Stimulated activated CD8-positive, alpha-beta memory T cell treated with anti-CD3 and anti-CD28 coated beads, Interleukin-7, amount 100 ng/mL, for 24 hours (primary cell): ENCODE measurements around the gene KIAA1671.

Experiments
- DNase-seq: peaks from one replicate; pipeline ENCODE4 v3.0.0-alpha.2; 2020; ENCODE audit warnings: low read depth

The KIAA1671 gene

DNA sequence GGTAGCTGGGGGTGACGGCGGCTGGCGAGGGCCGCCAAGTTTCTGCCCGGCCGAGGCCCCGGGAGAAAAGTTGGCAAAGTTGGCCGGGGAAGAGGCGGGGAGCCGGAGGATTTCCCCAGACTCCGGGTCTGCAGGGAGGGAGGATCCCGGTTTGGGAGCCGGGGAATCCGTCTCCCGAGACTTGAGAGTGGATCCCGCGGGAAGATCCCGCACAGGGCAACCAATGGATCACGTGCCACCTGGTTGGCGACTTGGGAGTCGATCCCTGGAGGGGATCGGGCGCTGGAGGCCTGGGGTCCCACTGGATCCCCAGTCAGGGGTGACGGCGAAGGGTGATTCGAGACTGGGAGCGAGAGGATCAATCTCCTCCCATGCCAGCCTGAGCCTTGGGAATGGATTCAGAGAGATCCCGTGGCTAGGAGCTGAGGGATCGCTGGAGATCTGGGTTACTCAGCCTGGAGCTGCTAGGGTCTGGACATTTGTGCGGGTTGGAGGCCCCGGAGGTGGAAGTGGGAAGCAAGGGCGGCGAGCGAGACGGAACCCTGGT, 394 bp downstream of the KIAA1671 start:
- no peak for DNase-seq

DNA sequence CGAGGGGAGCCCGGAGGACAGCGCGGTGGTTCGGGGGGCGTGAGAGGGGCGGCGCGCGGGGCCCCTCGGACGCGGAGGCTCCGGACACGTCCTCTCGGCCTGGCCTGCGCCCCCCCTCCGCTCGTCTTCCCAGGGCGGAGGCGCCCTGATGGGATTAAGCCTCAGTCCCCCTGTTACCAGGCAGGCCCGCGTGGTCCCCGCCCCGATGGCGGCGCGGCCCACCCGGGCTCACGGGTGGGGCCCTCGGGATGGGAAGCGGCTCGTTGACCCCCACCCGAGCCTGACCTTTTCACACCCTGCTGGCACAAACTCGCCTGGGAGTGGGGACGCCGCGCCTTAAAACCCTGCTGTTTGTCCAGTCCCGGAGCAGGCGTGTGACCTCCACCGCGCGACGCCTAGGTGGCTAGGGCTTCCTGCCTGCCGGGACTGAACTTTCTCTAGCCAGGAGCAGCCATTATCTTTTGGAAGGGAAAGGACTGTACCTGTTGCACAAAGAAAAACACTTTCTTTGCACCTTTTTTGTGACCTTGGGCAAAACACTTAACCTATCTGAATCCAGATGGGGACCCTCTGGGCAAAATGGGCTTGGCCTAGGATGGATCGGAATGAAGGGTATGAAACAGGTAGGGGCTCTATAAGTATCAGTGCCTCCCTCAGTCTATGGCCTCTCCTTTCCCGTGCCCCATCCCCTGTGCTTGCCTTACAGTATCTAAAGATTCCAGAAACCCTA, 1.0 kb downstream of the KIAA1671 start:
- DNase-seq: no peak

DNA sequence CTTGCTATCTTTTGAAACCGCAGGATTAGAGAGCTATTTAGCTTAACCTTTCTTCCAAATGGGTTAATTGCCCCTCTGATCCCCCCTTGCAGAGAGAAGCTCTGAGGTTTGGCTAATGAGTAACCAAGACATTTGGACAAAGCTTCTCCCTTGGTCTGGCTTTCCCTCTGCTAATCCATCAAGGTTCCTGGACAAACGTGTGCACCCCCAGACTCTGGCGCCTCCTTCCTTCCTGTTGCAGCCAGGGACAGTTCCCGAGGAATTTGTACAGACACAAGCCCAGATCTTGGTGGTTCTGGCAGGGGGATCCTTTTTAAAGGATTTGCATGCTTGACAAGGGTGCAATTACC, 1.6 kb downstream of the KIAA1671 start:
- DNase-seq: no peak

DNA sequence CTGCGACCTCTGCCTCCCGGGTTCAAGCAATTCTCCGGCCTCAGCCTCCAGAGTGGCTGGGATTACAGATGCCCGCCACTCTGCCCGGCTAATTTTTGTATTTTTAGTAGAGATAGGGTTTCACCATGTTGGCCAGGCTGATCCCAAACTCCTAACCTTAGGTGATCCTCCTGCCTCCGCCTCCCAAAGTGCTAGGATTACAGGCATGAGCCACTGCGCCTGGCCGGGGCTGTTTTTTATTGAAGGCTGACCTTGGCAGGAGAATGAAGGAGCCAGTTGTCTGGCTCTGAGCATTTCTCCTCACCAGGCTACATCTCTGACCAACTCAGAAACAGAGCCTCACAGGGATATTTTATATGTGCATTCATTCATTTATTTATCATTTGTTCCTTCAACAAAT, 2.3 kb downstream of the KIAA1671 start:
- no peak for DNase-seq

DNA sequence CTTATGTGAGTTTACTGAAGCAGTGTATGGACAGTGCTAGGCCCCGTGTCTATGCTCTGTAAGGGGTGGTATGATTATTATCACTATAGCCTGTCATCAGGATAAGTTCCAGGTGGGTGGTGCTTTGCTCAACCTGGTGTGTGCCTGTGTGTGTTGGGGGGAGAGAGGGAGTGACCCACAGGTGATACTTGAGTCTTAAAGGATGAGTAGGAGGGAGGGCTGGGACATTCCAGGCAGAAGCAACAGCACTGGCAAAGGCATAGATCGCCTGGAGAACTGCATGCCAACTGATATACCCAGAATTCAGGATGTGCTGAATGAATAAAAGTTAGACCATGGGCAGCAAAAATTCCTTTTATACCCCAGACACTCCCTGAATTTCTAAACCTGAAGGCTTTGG, 4.5 kb downstream of the KIAA1671 start:
- DNase-seq: no peak

DNA sequence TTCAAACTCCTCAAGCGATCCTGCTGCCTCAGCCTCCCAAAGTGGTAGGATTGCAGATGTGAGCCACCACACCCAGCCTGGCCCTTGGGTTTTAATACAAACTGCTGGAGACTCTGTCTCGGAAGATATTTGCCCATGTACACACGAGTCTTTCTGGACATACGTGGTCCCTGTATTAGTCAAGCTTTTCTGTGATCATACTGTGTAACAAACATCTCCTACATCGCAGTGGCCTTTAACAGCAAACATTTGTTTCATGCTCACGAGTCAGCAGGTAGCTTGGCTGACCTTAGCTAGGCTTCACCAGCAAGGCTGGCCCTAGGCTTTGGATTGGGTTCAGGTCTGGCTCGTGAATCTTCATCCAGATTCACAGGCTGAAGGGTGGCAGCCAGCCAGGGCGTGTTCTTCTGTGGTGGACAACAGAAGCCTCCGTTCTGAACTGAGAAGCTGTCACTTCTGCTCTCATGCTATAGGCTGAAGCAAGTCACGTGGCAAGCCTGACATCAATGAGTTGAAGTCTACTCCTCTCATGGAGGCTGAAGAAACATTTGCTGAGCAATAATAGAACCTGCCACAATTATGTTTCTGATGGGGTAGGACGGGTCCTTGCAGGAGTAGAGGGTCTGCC, 8.8 kb downstream of the KIAA1671 start:
- DNase-seq: no peak

DNA sequence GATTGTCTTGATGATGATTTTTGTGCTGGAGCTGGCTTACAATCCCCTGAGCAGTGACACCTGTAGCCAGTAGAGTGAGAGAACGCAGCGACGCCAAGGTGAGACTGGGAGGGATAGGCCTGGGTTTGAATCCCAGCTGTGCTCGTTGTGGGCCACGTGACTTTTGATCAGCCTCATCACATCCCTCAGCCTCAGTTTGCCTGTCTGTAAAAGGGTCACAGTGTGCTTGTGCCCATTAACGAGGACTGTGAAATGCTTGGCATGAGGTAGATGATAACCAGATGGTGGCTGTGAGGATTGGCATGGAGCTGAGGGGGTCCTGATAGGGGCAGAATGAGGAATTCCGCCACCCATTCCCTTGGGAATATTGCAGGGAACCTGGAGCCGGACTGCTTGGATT, 9.6 kb downstream of the KIAA1671 start:
- DNase-seq: no peak

DNA sequence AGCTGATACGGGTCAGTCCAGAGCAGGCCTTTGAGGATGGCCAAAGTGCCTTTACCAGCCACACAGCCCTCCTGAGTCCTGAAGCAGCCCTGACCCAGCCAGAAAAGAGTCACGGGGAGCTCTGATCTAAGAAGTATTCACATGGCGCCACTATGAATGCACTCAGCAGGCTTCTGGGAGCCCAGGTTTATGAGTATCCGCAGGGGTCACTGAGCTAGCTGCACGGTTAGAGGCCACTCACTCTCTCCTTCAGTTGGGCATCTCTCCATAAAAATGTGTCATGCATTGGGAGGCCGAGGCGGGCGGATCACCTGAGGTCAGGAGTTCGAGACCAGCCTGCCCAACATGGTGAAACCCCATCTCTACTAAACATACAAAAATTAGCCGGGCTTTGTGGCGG, 10.3 kb downstream of the KIAA1671 start:
- no peak for DNase-seq

DNA sequence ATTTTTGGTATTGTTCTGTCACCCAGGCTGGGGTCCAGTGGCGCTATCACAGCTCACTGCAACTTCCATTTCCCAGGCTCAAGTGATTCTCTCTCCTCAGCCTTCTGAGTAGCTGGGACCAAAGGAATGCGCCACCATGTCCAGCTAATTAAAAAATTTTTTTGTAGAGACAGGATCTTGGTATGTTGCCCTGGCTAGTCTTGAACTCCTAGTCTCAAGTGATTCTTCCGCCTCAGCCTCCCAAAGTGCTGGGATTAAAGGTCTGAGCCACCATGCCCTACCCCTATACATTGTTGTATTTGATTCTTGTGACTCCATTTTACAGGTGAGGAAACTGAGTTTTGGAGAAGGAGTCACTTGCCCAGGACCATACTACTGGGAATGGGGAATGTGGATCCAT, 11.9 kb downstream of the KIAA1671 start:
- no peak for DNase-seq

DNA sequence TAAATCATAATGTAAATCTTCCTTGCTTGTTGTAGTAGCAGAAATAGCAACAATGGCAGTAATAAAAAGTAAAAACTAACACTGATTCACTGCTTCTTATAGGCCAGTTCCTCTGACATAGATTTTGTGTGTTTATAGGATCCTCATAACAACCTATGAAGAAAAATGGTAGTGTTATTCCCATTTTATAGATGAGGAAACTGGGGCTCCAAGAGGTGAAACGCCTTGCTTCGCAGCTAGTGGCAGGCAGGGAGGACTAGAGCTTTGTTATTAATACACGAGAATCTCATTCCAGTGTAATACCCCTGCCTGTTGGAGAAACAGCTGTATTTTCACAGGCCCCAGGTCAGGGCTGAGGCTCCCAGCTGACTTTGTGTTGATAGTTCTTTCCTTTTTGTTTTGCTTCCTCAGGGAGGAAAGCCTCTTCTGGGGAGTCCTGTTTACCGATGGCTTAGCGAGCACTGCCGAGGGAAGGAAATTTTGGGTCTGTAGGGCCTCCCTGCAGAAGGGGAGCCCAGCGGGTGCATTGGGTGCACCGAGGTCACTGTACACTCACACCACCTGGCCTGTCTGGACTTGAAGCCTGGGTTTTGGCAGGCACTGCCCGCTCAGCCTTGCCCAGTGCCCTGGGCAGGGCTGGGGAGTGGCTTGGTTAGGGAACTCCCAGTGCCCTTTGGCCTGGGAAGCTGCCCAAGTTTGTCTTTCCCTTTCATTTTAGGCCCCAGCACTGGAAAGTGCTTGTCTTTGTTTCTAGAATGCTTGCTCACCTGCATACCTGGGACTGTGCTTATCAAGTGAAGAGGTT, 13.5 kb downstream of the KIAA1671 start:
- DNase-seq: no peak

DNA sequence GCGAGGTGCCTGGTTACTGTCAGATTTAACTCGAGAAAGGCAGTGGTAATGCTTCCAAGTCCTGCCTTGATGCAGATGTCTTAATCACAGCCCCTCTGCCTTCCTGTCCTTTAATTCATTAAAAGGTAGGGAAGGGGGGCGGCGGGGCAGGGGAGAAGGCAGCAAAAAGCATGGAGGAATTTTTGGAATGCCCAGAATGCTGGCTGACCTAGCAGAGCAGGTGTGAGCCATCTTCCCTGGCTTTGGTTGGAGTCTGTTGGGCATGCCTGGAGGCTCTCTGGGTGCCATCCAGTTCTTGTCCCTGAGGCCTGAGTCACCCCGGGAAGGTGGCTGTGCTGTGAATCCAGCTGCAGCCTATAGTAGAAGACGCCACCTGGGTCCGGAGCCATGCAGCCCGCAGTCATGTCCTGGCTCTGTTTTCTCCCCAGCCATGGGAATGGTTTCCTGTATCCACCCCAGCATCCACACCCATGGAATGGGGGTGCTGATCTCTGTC, 15.6 kb downstream of the KIAA1671 start:
- no peak for DNase-seq

DNA sequence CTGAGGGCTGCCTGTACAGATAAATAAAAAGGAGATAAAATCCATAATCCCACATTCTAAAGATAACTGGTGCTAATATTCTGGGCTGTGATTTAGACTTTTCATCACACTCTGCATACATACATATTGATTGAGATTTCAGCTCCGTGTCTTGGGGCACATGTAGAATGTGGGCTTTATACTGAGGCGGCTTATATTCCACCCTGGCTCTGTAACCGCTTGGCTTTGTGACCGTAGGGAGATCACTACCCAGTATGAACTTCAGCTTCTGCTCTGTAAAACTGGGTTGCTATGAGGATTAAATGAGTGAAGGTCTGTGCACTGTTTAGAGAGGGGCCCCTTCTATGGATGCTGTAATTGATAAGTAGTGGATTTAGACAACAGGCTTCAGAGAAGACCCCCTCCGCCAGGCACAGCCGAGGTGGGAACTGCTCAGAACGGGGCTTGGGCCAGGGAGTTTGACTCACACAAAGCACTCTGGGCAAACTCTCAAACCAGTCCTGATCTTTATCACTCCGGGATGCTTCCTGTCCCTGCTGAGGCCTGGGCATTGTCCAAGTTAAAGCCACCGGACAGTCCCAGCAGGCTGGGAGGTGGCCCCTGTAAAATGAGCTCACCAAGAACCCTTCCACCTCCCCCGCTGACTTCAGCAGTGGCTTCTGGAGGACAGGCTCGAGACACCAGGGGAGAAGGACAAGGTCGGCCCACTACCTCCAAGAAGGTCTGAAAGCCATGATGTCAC, 17.2 kb downstream of the KIAA1671 start:
- no peak for DNase-seq

DNA sequence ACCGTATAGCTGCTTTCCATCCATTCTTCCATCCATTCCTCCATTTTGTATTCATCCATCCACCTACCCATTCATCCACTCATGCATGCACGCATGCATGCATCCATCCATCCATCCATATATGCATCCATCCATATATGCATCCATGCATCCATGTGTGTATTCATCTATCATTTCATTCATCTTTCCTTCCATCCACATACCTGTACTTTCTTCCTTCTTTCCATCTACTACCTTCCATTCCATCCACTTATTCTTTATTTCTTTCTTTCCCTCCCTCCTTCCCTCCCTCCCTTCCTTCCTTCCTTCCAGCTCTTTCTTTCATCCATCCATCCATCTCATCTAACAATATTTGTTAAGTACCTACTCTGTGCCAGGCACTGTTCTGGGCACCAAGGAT, 19.9 kb downstream of the KIAA1671 start:
- DNase-seq: no peak

DNA sequence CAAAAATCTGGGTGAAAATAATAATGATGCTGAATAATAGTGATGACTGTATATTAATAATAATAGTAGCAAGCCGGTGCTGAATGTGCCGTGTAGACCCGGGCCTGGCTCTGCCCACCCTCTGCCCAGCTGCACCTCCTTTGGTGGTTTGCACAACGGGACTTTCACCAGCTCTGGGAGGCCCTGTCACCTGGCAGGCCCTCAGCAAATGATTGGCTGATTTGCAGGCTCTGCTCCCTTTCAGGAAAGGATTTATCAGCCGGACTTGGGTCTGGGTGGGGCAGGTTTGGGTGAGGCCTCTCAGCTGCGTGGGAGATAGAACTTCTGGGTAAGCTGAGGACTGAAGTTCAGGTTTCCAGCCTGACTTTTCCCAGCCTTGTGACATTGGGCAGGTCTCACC, 21.4 kb downstream of the KIAA1671 start:
- no peak for DNase-seq

DNA sequence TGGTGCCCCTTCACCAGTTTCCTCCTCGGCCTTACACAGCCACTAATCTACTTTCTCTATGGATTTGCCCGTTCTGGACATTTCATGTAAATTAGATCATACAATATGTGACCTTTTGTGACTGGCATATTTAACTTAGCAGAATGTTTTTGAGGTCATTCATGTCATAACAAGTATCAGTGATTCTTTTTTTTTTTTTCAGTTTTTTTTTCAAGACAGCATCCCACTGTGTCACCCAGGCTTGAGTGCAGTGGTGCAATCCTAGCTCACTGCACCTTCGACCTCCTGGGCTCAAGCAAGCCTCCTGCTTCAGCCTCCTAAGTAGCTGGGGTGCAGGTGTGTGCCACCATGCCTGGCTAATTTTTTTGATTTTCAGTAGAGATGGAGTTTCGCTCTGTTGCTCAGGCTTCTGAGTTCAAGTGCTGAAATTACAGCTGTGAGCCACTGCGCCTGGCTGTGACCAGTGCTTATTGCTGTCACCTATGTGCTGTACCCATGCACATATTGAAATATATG, 22.7 kb downstream of the KIAA1671 start:
- no peak for DNase-seq

DNA sequence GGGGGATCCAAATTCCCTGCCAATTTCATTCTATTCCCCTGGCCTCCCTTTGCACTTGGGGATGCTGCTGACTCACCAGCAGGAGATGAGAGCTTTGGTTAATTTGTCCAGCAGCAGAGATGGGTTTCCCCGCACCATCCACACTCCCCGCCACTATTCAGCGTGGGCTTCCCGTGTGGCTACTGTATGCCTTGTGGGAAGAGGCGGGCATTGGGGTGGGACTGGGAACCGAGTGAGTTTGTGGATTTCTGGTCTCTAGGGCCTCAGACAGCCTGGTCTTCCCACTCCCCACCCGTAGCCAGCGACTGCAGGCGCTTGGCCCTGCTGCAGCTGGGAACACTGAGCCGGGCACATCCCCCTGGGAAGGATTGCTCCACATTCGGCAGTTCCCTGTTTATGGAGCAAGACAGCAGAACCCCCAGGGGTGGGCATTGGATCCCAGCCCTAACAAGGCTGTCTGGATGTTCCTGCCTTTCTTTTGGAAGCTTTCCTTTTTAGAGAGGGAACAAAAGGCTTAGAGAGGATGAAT, 23.4 kb downstream of the KIAA1671 start:
- DNase-seq: no peak

DNA sequence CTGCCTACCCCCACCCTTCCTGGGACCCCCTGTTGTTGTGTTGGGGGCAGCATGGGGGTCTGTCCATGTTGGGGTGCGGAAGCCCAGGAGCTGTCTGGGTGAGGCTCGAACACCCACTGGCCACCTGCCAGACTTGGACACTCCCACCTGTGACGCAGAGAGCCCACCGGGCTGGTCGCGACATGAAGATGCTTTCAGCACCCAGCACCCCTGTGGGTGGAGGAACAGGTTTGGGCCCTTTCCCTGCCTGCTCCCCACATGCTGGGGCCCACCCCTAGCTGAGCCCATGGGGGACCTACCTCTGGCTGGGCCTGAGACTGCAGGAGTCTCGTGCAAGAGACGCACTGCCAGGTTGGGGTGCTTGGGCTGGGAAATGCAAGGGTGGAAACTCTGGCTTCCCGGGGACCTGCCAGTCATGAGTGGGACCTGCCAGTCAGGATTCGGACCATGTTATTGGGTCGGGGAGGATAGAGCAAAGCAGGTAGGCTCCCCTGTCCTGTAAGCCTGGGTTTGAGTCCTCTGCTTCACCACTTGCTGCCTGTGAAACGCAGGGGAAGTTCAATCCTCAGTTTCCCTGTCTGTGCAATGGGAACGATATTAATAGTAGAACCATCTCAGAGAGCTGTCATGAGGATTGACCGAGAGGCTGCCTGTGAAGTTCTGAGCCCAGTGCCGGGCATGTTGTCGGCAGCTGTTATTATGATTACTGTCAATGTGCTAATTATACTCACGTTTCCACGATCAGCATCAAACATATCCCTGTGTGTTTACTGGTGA, 24.1 kb downstream of the KIAA1671 start:
- DNase-seq: no peak

DNA sequence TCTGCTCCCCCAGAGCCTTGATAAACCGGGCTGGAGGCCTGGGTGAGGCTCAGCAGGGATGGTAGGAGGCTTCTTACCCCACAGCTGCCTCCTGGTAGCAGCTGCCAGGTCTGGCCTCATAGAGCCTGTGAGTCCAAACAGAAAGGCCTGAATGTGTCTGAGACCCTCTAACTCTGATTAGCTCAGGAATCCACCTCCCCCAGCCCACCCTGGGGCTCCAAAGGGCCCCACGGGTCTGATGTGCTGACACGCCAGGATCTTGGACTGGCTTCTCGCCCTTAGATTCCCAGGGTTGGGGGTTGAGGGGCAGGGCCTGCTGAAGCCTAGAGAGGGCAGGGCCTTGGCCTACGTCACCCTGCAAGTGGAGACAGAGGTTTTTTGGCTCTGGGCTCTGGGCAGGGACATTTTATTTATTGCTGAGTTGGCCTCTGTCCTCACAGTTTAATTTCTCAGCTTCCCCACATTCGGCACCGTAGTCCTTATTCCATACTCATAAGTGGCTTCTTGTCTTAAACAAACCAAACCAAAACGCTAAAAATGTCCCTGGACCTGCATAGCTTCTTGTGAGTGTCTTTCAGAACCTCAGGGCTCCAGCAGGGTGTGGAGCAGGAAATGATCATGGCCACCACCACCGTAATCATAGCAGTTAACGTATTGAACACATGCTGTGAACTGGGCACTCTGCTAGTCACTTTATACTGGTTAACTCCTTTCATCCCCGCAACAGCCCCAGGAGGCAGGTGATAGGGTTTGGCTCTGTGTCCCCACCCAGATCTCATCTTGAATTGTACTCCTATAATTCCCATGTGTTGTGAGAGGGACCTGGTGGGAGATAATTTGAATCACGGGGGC, 25.1 kb downstream of the KIAA1671 start:
- no peak for DNase-seq

DNA sequence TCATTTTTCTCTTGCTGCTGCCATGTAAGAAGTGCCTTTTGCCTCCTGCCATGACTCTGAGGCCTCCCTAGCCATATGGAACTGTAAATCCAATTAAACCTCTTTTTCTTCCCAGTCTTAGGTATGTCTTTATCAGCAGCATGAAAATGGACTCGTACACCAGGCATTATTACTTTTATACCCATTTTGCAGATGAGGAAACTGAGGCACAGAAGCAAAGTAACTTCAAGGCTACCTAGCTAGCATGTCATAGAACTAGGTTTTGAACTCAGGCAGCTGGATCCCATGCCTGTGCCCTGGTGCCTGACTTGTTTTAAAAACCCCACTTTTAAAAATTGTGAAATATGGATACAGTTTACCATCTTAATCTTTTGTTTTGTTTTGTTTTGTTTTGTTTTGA, 25.8 kb downstream of the KIAA1671 start:
- DNase-seq: no peak

DNA sequence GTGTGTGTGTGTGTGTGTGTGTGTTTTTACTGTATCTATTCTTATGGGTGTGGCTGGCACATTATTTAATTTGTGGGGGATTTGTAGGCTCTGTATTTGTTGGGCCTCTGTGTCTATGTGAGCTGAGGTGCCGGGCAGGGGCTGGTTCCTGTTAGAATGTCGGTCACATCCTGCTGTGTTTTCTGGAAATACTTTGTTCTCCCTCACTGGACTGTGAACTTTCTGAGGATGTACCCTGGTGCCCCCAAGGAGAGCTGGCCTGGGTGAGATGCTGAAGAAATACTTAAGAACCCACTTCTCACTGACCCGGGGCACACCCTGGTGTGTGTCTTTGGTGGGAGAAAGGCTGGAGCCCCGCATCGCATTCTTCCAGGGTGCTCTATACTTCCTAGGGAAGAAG, 28.6 kb downstream of the KIAA1671 start:
- no peak for DNase-seq
